Measurements from ENCODE around the gene CDH4. TPM values are rescaled to one million over a fixed set of nuclear protein-coding genes. Genes with fewer than 3 reads are reported as not detected.

CDH4 gene
- polyA plus RNA-seq, 2 donors, result 0.02 to 0.05 TPM

- 72 to 76% methylated on average over 16 of the region's 16 CpGs for WGBS, 2 donors
- no peak overlapping the region for H3K4me3 ChIP-seq (ENCODE audit: low read depth in 1 of 2, low read length in 2 of 2)
- no peaks in the 10 kb centered on the region for H3K36me3 ChIP-seq (ENCODE audit: control insufficient read depth in 2 of 2, insufficient read depth in 2 of 2, low read length in 1 of 2)
- H3K9me3 ChIP-seq (ENCODE audit: control insufficient read depth in 2 of 2, insufficient read depth in 1 of 2, low read depth in 1 of 2, low read length in 1 of 2), result peaks cover 0 to 4% of the 10 kb centered on the region in 2 donors
- H3K27me3 ChIP-seq (ENCODE audit: control insufficient read depth in 1 of 2, insufficient read depth in 2 of 2, low read length in 2 of 2), result no peaks in the 10 kb centered on the region
- no peaks in the 10 kb centered on the region for H3K4me1 ChIP-seq (ENCODE audit: control insufficient read depth in 2 of 2, insufficient read depth in 2 of 2, low read length in 1 of 2)
- no peak overlapping the region for H3K27ac ChIP-seq (ENCODE audit: low read depth in 2 of 2, low read length in 1 of 2)
These were observed 335.7 kb downstream of the CDH4 start for GRCh38 chr20:61587681-61588289.

GRCh38 chr20:61588411-61589385 is 336.6 kb downstream of the CDH4 start:
- Histone ChIP-seq H3K36me3 (ENCODE audit: control insufficient read depth in 2 of 2, insufficient read depth in 2 of 2, low read length in 1 of 2) (no peaks in the 10 kb centered on the region), H3K9me3 (ENCODE audit: control insufficient read depth in 2 of 2, insufficient read depth in 1 of 2, low read depth in 1 of 2, low read length in 1 of 2) (peaks cover 0 to 9% of the 10 kb centered on the region in 2 donors), H3K27ac (ENCODE audit: low read depth in 2 of 2, low read length in 1 of 2) (no peak overlapping the region), H3K4me1 (ENCODE audit: control insufficient read depth in 2 of 2, insufficient read depth in 2 of 2, low read length in 1 of 2) (no peaks in the 10 kb centered on the region), H3K4me3 (ENCODE audit: low read depth in 1 of 2, low read length in 2 of 2) (no peak overlapping the region), H3K27me3 (ENCODE audit: control insufficient read depth in 1 of 2, insufficient read depth in 2 of 2, low read length in 2 of 2) (no peaks in the 10 kb centered on the region)
- 14 to 21% methylated on average over 29 of the region's 29 CpGs for WGBS, 2 donors

GRCh38 chr20:61590236-61590635 is 338.2 kb downstream of the CDH4 start:
- Histone ChIP-seq H3K4me3 (ENCODE audit: low read depth in 1 of 2, low read length in 2 of 2) (no peak overlapping the region), H3K27me3 (ENCODE audit: control insufficient read depth in 1 of 2, insufficient read depth in 2 of 2, low read length in 2 of 2) (no peaks in the 10 kb centered on the region), H3K9me3 (ENCODE audit: control insufficient read depth in 2 of 2, insufficient read depth in 1 of 2, low read depth in 1 of 2, low read length in 1 of 2) (peaks cover 0 to 13% of the 10 kb centered on the region in 2 donors), H3K36me3 (ENCODE audit: control insufficient read depth in 2 of 2, insufficient read depth in 2 of 2, low read length in 1 of 2) (no peaks in the 10 kb centered on the region), H3K4me1 (ENCODE audit: control insufficient read depth in 2 of 2, insufficient read depth in 2 of 2, low read length in 1 of 2) (no peaks in the 10 kb centered on the region), H3K27ac (ENCODE audit: low read depth in 2 of 2, low read length in 1 of 2) (no peak overlapping the region)
- 70 to 82% methylated on average over 12 of the region's 12 CpGs for WGBS, 2 donors

- Histone ChIP-seq H3K27ac (ENCODE audit: low read depth in 2 of 2, low read length in 1 of 2) (no peak overlapping the region), H3K9me3 (ENCODE audit: control insufficient read depth in 2 of 2, insufficient read depth in 1 of 2, low read depth in 1 of 2, low read length in 1 of 2) (peaks cover 5 to 22% of the 10 kb centered on the region in 2 donors)
- 83 to 84% methylated on average over 7 of the region's 7 CpGs for WGBS, 2 donors
These were observed 341.5 kb downstream of the CDH4 start for GRCh38 chr20:61593516-61593915.

GRCh38 chr20:61594198-61594597 is 342.1 kb downstream of the CDH4 start:
- H3K27ac ChIP-seq (ENCODE audit: low read depth in 2 of 2, low read length in 1 of 2), result no peak overlapping the region
- 78 to 80% methylated on average over 8 of the region's 8 CpGs for WGBS, 2 donors
- peaks cover 5 to 25% of the 10 kb centered on the region in 2 donors for H3K9me3 ChIP-seq (ENCODE audit: control insufficient read depth in 2 of 2, insufficient read depth in 1 of 2, low read depth in 1 of 2, low read length in 1 of 2)
- H3K27me3 ChIP-seq (ENCODE audit: control insufficient read depth in 1 of 2, insufficient read depth in 2 of 2, low read length in 2 of 2), result no peaks in the 10 kb centered on the region
- no peaks in the 10 kb centered on the region for H3K36me3 ChIP-seq (ENCODE audit: control insufficient read depth in 2 of 2, insufficient read depth in 2 of 2, low read length in 1 of 2)
- no peak overlapping the region for H3K4me3 ChIP-seq (ENCODE audit: low read depth in 1 of 2, low read length in 2 of 2)
- no peaks in the 10 kb centered on the region for H3K4me1 ChIP-seq (ENCODE audit: control insufficient read depth in 2 of 2, insufficient read depth in 2 of 2, low read length in 1 of 2)

More at GRCh38 chr20:61593516-61593915, 341.5 kb downstream of the CDH4 start:
- Histone ChIP-seq H3K4me1 (ENCODE audit: control insufficient read depth in 2 of 2, insufficient read depth in 2 of 2, low read length in 1 of 2) (no peaks in the 10 kb centered on the region), H3K4me3 (ENCODE audit: low read depth in 1 of 2, low read length in 2 of 2) (no peak overlapping the region), H3K27me3 (ENCODE audit: control insufficient read depth in 1 of 2, insufficient read depth in 2 of 2, low read length in 2 of 2) (no peaks in the 10 kb centered on the region), H3K36me3 (ENCODE audit: control insufficient read depth in 2 of 2, insufficient read depth in 2 of 2, low read length in 1 of 2) (no peaks in the 10 kb centered on the region)

- Histone ChIP-seq H3K9me3 (ENCODE audit: control insufficient read depth in 2 of 2, insufficient read depth in 1 of 2, low read depth in 1 of 2, low read length in 1 of 2) (peaks cover 5 to 25% of the 10 kb centered on the region in 2 donors), H3K27me3 (ENCODE audit: control insufficient read depth in 1 of 2, insufficient read depth in 2 of 2, low read length in 2 of 2) (no peaks in the 10 kb centered on the region), H3K4me1 (ENCODE audit: control insufficient read depth in 2 of 2, insufficient read depth in 2 of 2, low read length in 1 of 2) (no peaks in the 10 kb centered on the region), H3K27ac (ENCODE audit: low read depth in 2 of 2, low read length in 1 of 2) (no peak overlapping the region), H3K36me3 (ENCODE audit: control insufficient read depth in 2 of 2, insufficient read depth in 2 of 2, low read length in 1 of 2) (no peaks in the 10 kb centered on the region), H3K4me3 (ENCODE audit: low read depth in 1 of 2, low read length in 2 of 2) (no peak overlapping the region)
- 84% methylated on average over 13 of the region's 13 CpGs for WGBS, 2 donors
These were observed 343.2 kb downstream of the CDH4 start for GRCh38 chr20:61595216-61595615.

GRCh38 chr20:61596687-61597330 is 344.7 kb downstream of the CDH4 start:
- WGBS, 2 donors, result 65 to 71% methylated on average over 8 of the region's 8 CpGs
- Histone ChIP-seq H3K4me3 (ENCODE audit: low read depth in 1 of 2, low read length in 2 of 2) (no peak overlapping the region), H3K4me1 (ENCODE audit: control insufficient read depth in 2 of 2, insufficient read depth in 2 of 2, low read length in 1 of 2) (no peaks in the 10 kb centered on the region), H3K9me3 (ENCODE audit: control insufficient read depth in 2 of 2, insufficient read depth in 1 of 2, low read depth in 1 of 2, low read length in 1 of 2) (peaks cover 8 to 25% of the 10 kb centered on the region in 2 donors), H3K36me3 (ENCODE audit: control insufficient read depth in 2 of 2, insufficient read depth in 2 of 2, low read length in 1 of 2) (no peaks in the 10 kb centered on the region), H3K27ac (ENCODE audit: low read depth in 2 of 2, low read length in 1 of 2) (no peak overlapping the region), H3K27me3 (ENCODE audit: control insufficient read depth in 1 of 2, insufficient read depth in 2 of 2, low read length in 2 of 2) (no peaks in the 10 kb centered on the region)

GRCh38 chr20:61597996-61598395 is 345.9 kb downstream of the CDH4 start:
- 68 to 72% methylated on average over 7 of the region's 7 CpGs for WGBS, 2 donors
- Histone ChIP-seq H3K27ac (ENCODE audit: low read depth in 2 of 2, low read length in 1 of 2) (no peak overlapping the region), H3K36me3 (ENCODE audit: control insufficient read depth in 2 of 2, insufficient read depth in 2 of 2, low read length in 1 of 2) (no peaks in the 10 kb centered on the region), H3K4me3 (ENCODE audit: low read depth in 1 of 2, low read length in 2 of 2) (no peak overlapping the region), H3K27me3 (ENCODE audit: control insufficient read depth in 1 of 2, insufficient read depth in 2 of 2, low read length in 2 of 2) (no peaks in the 10 kb centered on the region), H3K9me3 (ENCODE audit: control insufficient read depth in 2 of 2, insufficient read depth in 1 of 2, low read depth in 1 of 2, low read length in 1 of 2) (peaks cover 8 to 22% of the 10 kb centered on the region in 2 donors), H3K4me1 (ENCODE audit: control insufficient read depth in 2 of 2, insufficient read depth in 2 of 2, low read length in 1 of 2) (no peaks in the 10 kb centered on the region)

- H3K9me3 ChIP-seq (ENCODE audit: control insufficient read depth in 2 of 2, insufficient read depth in 1 of 2, low read depth in 1 of 2, low read length in 1 of 2), result peaks cover 10 to 23% of the 10 kb centered on the region in 2 donors
- H3K27ac ChIP-seq (ENCODE audit: low read depth in 2 of 2, low read length in 1 of 2), result no peak overlapping the region
- no peaks in the 10 kb centered on the region for H3K27me3 ChIP-seq (ENCODE audit: control insufficient read depth in 1 of 2, insufficient read depth in 2 of 2, low read length in 2 of 2)
- WGBS, 2 donors, result 80 to 84% methylated on average over 21 of the region's 21 CpGs
- no peak overlapping the region for H3K4me3 ChIP-seq (ENCODE audit: low read depth in 1 of 2, low read length in 2 of 2)
- no peaks in the 10 kb centered on the region for H3K4me1 ChIP-seq (ENCODE audit: control insufficient read depth in 2 of 2, insufficient read depth in 2 of 2, low read length in 1 of 2)
- H3K36me3 ChIP-seq (ENCODE audit: control insufficient read depth in 2 of 2, insufficient read depth in 2 of 2, low read length in 1 of 2), result no peaks in the 10 kb centered on the region
These were observed 346.5 kb downstream of the CDH4 start for GRCh38 chr20:61598586-61598985.
